ENCODE measurements around the gene RHOG.

- no peak for TF ChIP-seq CTCF (IDR thresholded peaks at IDR 0.05)
- no peak for TF ChIP-seq POLR2A (IDR thresholded peaks at IDR 0.05)
Observed at GRCh38 chr11:3799873-3800272, 40.9 kb downstream of the RHOG start.
